Measurements from ENCODE around the gene KIAA1143.

GRCh38 chr3:44762170-44762677 is 805 bp upstream of the KIAA1143 start:
- TF ChIP-seq CTCF (conservative IDR thresholded peaks at IDR 0.05; ENCODE audit: low read length) (no peak), EZH2phosphoT487 (IDR thresholded peaks at IDR 0.05; ENCODE audit: borderline replicate concordance, low read depth, low read length) (no peak)
